ENCODE measurements around the gene PARP9.
"Not testable (repeated sequence)": the region's sequence is repeated elsewhere in the genome, so short reads cannot be mapped to it uniquely, and the experiment has no call there.

DNA sequence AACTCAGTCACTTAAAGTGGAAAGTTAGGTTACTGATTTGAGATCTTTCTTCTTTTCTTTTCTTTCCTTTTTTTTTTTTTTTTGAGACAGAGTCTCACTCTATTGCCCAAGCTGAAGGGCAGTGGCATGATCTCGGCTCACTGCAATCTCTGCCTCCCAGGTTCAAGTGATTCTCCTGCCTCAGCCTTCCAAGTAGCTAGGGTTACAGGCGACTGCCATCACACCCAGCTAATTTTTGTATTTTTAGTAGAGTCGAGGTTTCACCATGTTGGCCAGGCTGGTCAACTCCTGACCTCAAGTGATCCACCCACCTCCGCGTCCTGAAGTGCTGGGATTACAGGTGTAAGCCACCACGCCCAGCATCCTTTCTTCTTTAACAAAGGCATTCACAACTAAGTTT is 63.1 kb downstream of the PARP9 start:
- TF ChIP-seq, protein P1, sequence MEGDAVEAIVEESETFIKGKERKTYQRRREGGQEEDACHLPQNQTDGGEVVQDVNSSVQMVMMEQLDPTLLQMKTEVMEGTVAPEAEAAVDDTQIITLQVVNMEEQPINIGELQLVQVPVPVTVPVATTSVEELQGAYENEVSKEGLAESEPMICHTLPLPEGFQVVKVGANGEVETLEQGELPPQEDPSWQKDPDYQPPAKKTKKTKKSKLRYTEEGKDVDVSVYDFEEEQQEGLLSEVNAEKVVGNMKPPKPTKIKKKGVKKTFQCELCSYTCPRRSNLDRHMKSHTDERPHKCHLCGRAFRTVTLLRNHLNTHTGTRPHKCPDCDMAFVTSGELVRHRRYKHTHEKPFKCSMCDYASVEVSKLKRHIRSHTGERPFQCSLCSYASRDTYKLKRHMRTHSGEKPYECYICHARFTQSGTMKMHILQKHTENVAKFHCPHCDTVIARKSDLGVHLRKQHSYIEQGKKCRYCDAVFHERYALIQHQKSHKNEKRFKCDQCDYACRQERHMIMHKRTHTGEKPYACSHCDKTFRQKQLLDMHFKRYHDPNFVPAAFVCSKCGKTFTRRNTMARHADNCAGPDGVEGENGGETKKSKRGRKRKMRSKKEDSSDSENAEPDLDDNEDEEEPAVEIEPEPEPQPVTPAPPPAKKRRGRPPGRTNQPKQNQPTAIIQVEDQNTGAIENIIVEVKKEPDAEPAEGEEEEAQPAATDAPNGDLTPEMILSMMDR (IDR thresholded peaks at IDR 0.05), result not testable (repeated sequence)
- not testable (repeated sequence) for TF ChIP-seq POLR2A (IDR thresholded peaks at IDR 0.05)
